HepG2 (cell line): ENCODE results near the gene CDT1. TPM values are rescaled to one million over a fixed set of nuclear protein-coding genes. Genes with fewer than 3 reads are reported as not detected.

Experiments
- CTCF ChIP-seq: sonication (generic); formaldehyde crosslinking; IDR thresholded peaks from 2 replicates; pipeline ENCODE4 v1.5.0; 2020; ENCODE audit warnings: mild to moderate bottlenecking, missing genetic modification reagents, moderate library complexity
- DNMT1 ChIP-seq: sonication (generic); formaldehyde crosslinking; IDR thresholded peaks from 2 replicates; pipeline ENCODE4 v1.5.1; 2020; ENCODE audit warnings: mild to moderate bottlenecking, missing genetic modification reagents
- HMGA1 ChIP-seq: sonication (generic); formaldehyde crosslinking; conservative IDR thresholded peaks from 2 replicates; pipeline ENCODE4 v1.4.0; 2020; ENCODE audit warnings: missing genetic modification reagents
- HNF1B ChIP-seq: sonication (generic); formaldehyde crosslinking; IDR thresholded peaks from 2 replicates; pipeline ENCODE4 v1.5.1; 2020; ENCODE audit warnings: mild to moderate bottlenecking, moderate library complexity, missing genetic modification reagents
- HNRNPL ChIP-seq: fragments of 200-400 bp; formaldehyde crosslinking; IDR thresholded peaks from 2 replicates; pipeline ENCODE4 v1.6.1; 2017; ENCODE audit warnings: mild to moderate bottlenecking, low read depth, low read length
- HOXA9 ChIP-seq: sonication (generic); formaldehyde crosslinking; IDR thresholded peaks from 2 replicates; pipeline ENCODE4 v1.8.1; 2022; ENCODE audit warnings: missing genetic modification reagents, mild to moderate bottlenecking, moderate library complexity, borderline replicate concordance
- IKZF4 ChIP-seq: sonication (generic); formaldehyde crosslinking; IDR thresholded peaks from 2 replicates; pipeline ENCODE4 v1.5.1; 2020; ENCODE audit warnings: borderline replicate concordance, mild to moderate bottlenecking, low read depth, missing genetic modification reagents; ENCODE audit errors: not compliant biosample characterization
- KDM2A ChIP-seq: sonication (generic); formaldehyde crosslinking; IDR thresholded peaks from 2 replicates; pipeline ENCODE4 v1.4.0; 2020; ENCODE audit warnings: low read depth, missing genetic modification reagents, borderline replicate concordance
- MTA1 ChIP-seq: sonication (generic); formaldehyde crosslinking; IDR thresholded peaks from 2 replicates; pipeline ENCODE4 v1.4.0; 2020; ENCODE audit warnings: missing genetic modification reagents, mild to moderate bottlenecking, borderline replicate concordance
- NFRKB ChIP-seq: fragments of 450-650 bp; IDR thresholded peaks from 2 replicates; pipeline ENCODE4 v1.6.1; 2017
- RXRA ChIP-seq: sonication (generic); formaldehyde crosslinking; IDR thresholded peaks from 2 replicates; pipeline ENCODE4 v1.5.1; 2020; ENCODE audit warnings: missing genetic modification reagents
- THRA ChIP-seq: sonication (generic); formaldehyde crosslinking; IDR thresholded peaks from 2 replicates; pipeline ENCODE4 v1.4.0; 2020; ENCODE audit warnings: missing genetic modification reagents, borderline replicate concordance
- XRCC5 ChIP-seq: fragments of 200-400 bp; formaldehyde crosslinking; optimal IDR thresholded peaks from 2 replicates; pipeline ENCODE3; 2017; ENCODE audit warnings: mild to moderate bottlenecking, low read length
- ZBTB33 ChIP-seq: sonication (generic); formaldehyde crosslinking; IDR thresholded peaks from 2 replicates; pipeline ENCODE4 v1.4.0; 2020; ENCODE audit warnings: missing genetic modification reagents
- ZBTB4 ChIP-seq: sonication (generic); formaldehyde crosslinking; IDR thresholded peaks from 2 replicates; pipeline ENCODE4 v1.4.0; 2020; ENCODE audit warnings: missing genetic modification reagents, mild to moderate bottlenecking, borderline replicate concordance
- ZNF30 ChIP-seq: sonication (generic); formaldehyde crosslinking; IDR thresholded peaks from 2 replicates; pipeline ENCODE4 v1.5.0; 2020; ENCODE audit warnings: mild to moderate bottlenecking, missing genetic modification reagents
- ZNF431 ChIP-seq: sonication (generic); formaldehyde crosslinking; IDR thresholded peaks from 2 replicates; pipeline ENCODE4 v1.9.0; 2022; ENCODE audit warnings: missing genetic modification reagents, low read depth, mild to moderate bottlenecking, borderline replicate concordance
- ZNF484 ChIP-seq: sonication (generic); formaldehyde crosslinking; IDR thresholded peaks from 2 replicates; pipeline ENCODE4 v1.5.1; 2020; ENCODE audit warnings: mild to moderate bottlenecking, low read depth, missing genetic modification reagents, borderline replicate concordance
- ZNF879 ChIP-seq: sonication (generic); formaldehyde crosslinking; IDR thresholded peaks from 2 replicates; pipeline ENCODE4 v1.8.1; 2023; ENCODE audit warnings: missing genetic modification reagents
- polyA plus RNA-seq, 8 experiments: library from polyadenylated mRNA; depleted of rRNA in 3 of 8; stranded (reverse) in 7 of 8; unstranded in 1 of 8; fragments of >200 nt; fragmentation: Illumina TruSeq in 4 of 8; extraction: Trizol in 4 of 8; gene quantifications; 2 replicates each; pipeline versions ENCODE4 v1.2.1 to v1.2.3, GENCODE V29; 2011 to 2016; ENCODE audit warnings: low read depth in 4 of 8, missing spikeins in 1 of 8, mixed read lengths in 1 of 8; ENCODE audit not compliant: insufficient read depth in 1 of 8
- total RNA-seq, 5 experiments: library from RNA; depleted of rRNA; stranded (reverse); fragments of >200 nt; fragmentation: Illumina TruSeq; extraction: Trizol; gene quantifications; 2 replicates each; pipeline ENCODE4 v1.2.3, GENCODE V29; 2016; ENCODE audit warnings: low read depth in 1 of 5

CDT1 gene
- total and polyA plus RNA-seq, 2 of the 13 experiments (the other 11 are each of a cell fraction or from before 2014, with no cell fraction given): 23.1 to 23.8 TPM

GRCh38 chr16:88821168-88821850 is 17.7 kb downstream of the CDT1 start (continued):
- TF ChIP-seq ZBTB4 (CRISPR knock-in tag): peak; percentile 60; the same call in 1 of the 2 replicates
- TF ChIP-seq HNF1B (CRISPR knock-in tag): no peak
- no peak for TF ChIP-seq MTA1 (CRISPR knock-in tag)
- TF ChIP-seq KDM2A: peak; percentile 61
- no peak for TF ChIP-seq ZNF879 (CRISPR knock-in tag)
- TF ChIP-seq XRCC5: peak; percentile 51
- no peak for TF ChIP-seq NFRKB
- peak; percentile 79 for TF ChIP-seq ZBTB33
- TF ChIP-seq THRA: 0 out of 2 replicates have a peak, but pooled peaks have one; percentile 23
- TF ChIP-seq HOXA9 (CRISPR knock-in tag): no peak
- no peak for TF ChIP-seq ZNF431 (CRISPR knock-in tag)
- peak; percentile 90 for TF ChIP-seq HNRNPL
- TF ChIP-seq ZNF30 (CRISPR knock-in tag): no peak
- TF ChIP-seq DNMT1: peak; percentile 34; the same call in 1 of the 2 replicates
- peak; percentile 38; the same call in 1 of the 2 replicates for TF ChIP-seq RXRA (CRISPR knock-in tag)
- TF ChIP-seq IKZF4 (CRISPR knock-in tag): no peak
- peak; percentile 79 for TF ChIP-seq CTCF
- TF ChIP-seq HMGA1 (CRISPR knock-in tag): no peak
- no peak for TF ChIP-seq ZNF484 (CRISPR knock-in tag)
